Measurements from ENCODE around the gene NTNG1.

DNA sequence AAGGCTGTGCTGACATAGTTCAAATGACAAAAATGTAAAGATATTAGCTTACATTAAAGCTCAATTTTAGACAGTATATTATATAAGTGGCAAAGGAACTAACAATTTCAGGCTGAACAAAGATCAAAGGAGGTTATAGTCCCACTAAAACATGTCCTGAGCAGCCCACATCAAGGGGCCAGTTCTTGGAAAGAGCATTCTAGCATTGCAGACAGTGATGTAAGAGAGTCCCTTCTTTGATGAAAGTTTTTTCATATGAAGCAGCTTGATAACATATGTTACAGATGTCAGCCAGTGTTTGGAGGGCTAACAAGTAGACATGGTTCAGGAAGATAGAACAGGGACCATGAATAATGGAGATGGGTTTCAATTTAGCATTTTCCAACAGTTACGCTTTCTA, 301.7 kb downstream of the NTNG1 start:
- TF ChIP-seq, protein P1, sequence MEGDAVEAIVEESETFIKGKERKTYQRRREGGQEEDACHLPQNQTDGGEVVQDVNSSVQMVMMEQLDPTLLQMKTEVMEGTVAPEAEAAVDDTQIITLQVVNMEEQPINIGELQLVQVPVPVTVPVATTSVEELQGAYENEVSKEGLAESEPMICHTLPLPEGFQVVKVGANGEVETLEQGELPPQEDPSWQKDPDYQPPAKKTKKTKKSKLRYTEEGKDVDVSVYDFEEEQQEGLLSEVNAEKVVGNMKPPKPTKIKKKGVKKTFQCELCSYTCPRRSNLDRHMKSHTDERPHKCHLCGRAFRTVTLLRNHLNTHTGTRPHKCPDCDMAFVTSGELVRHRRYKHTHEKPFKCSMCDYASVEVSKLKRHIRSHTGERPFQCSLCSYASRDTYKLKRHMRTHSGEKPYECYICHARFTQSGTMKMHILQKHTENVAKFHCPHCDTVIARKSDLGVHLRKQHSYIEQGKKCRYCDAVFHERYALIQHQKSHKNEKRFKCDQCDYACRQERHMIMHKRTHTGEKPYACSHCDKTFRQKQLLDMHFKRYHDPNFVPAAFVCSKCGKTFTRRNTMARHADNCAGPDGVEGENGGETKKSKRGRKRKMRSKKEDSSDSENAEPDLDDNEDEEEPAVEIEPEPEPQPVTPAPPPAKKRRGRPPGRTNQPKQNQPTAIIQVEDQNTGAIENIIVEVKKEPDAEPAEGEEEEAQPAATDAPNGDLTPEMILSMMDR (IDR thresholded peaks at IDR 0.05), result no peak
- TF ChIP-seq EZH2 (IDR thresholded peaks at IDR 0.05) (no peak), EZH2phosphoT487 (IDR thresholded peaks at IDR 0.05) (no peak)

All from neural progenitor cell (in vitro differentiated cells).